Measurements from ENCODE around the gene CASKIN1.
"Not testable (repeated sequence)": the region's sequence is repeated elsewhere in the genome, so short reads cannot be mapped to it uniquely, and the experiment has no call there.

The CASKIN1 gene

GRCh38 chr16:2196162-2196980 lies at the start of gene CASKIN1:
Gene CASKIN1, minus strand, starts transcription at chr16:2196605. Its CDS starts 173 bp downstream, at chr16:2196432.
- peak; percentile 32 for DNase-seq

GRCh38 chr16:2244926-2245795 lies 48.8 kb upstream of the CASKIN1 start:
- DNase-seq: no peak

- no peak for DNase-seq
Observed at GRCh38 chr16:2244301-2244700, 47.9 kb upstream of the CASKIN1 start.

GRCh38 chr16:2243781-2244180 lies 47.4 kb upstream of the CASKIN1 start:
- DNase-seq: no peak

- DNase-seq: no peak
Observed at GRCh38 chr16:2243031-2243528, 46.7 kb upstream of the CASKIN1 start.

GRCh38 chr16:2242598-2242997 lies 46.2 kb upstream of the CASKIN1 start:
- DNase-seq: no peak

GRCh38 chr16:2240331-2240730 lies 43.9 kb upstream of the CASKIN1 start:
- not testable (repeated sequence) for DNase-seq

GRCh38 chr16:2238838-2239675 lies 42.7 kb upstream of the CASKIN1 start:
- no peak for DNase-seq

- no peak for DNase-seq
Observed at GRCh38 chr16:2238150-2238837, 41.9 kb upstream of the CASKIN1 start.

GRCh38 chr16:2237493-2238149 lies 41.2 kb upstream of the CASKIN1 start:
- DNase-seq: no peak

GRCh38 chr16:2237102-2237482 lies 40.7 kb upstream of the CASKIN1 start:
- no peak for DNase-seq

- no peak for DNase-seq
Observed at GRCh38 chr16:2236337-2237101, 40.1 kb upstream of the CASKIN1 start, which contains the start of gene DNASE1L2. Gene DNASE1L2, plus strand, starts transcription at chr16:2236444. Its CDS starts 373 bp downstream, at chr16:2236817.

- no peak for DNase-seq
Observed at GRCh38 chr16:2235695-2236336, 39.4 kb upstream of the CASKIN1 start.

- DNase-seq: no peak
Observed at GRCh38 chr16:2235234-2235651, 38.8 kb upstream of the CASKIN1 start.

- no peak for DNase-seq
Observed at GRCh38 chr16:2234813-2235170, 38.4 kb upstream of the CASKIN1 start.

GRCh38 chr16:2233872-2234812 lies 37.7 kb upstream of the CASKIN1 start:
- no peak for DNase-seq

- DNase-seq: no peak
Observed at GRCh38 chr16:2233046-2233775, 36.8 kb upstream of the CASKIN1 start.
